Superior temporal gyrus (tissue), 1 donor: ENCODE results near the gene PRPS2.

Experiments
- DNase-seq: peaks from one replicate; pipeline ENCODE4 v3.0.0-alpha.2; 2016; ENCODE audit errors: extremely low spot score

Gene PRPS2

GRCh38 chrX:12814420-12814819 is 23.2 kb downstream of the PRPS2 start:
- peak; percentile 78 for DNase-seq

GRCh38 chrX:12817528-12817927 is 26.3 kb downstream of the PRPS2 start:
- DNase-seq: no peak

- DNase-seq: no peak
Observed at GRCh38 chrX:12819222-12819621, 28.0 kb downstream of the PRPS2 start.

- DNase-seq: no peak
Observed at GRCh38 chrX:12820737-12821136, 29.5 kb downstream of the PRPS2 start.

GRCh38 chrX:12824944-12825343 is 33.7 kb downstream of the PRPS2 start:
- DNase-seq: no peak

GRCh38 chrX:12825801-12826200 is 34.6 kb downstream of the PRPS2 start:
- no peak for DNase-seq

GRCh38 chrX:12843061-12843667 is 52.0 kb downstream of the PRPS2 start:
- DNase-seq: no peak

GRCh38 chrX:12843668-12844279 is 52.6 kb downstream of the PRPS2 start:
- no peak for DNase-seq

GRCh38 chrX:12844319-12844718 is 53.1 kb downstream of the PRPS2 start:
- no peak for DNase-seq

GRCh38 chrX:12865359-12865758 is 74.1 kb downstream of the PRPS2 start:
- DNase-seq: no peak

- DNase-seq: no peak
Observed at GRCh38 chrX:12866451-12867377, 75.5 kb downstream of the PRPS2 start, which contains the start of gene TLR7. TSS of gene TLR7 (plus strand) at chrX:12867072. CDS start at chrX:12867579, 507 bp downstream.

- DNase-seq: peak; percentile 14
Observed at GRCh38 chrX:12867685-12868084, 76.5 kb downstream of the PRPS2 start.

GRCh38 chrX:12868747-12869146 is 77.5 kb downstream of the PRPS2 start:
- no peak for DNase-seq

GRCh38 chrX:12871257-12871656 is 80.0 kb downstream of the PRPS2 start:
- DNase-seq: no peak

GRCh38 chrX:12872741-12873140 is 81.5 kb downstream of the PRPS2 start:
- no peak for DNase-seq
